Tibial nerve (tissue), 4 donors: Measurements from ENCODE around the gene OPCML. TPM values are rescaled to one million over a fixed set of nuclear protein-coding genes. Genes with fewer than 3 reads are reported as not detected.

Experiments
- DNase-seq, 2 donors: peaks; one replicate each; pipeline ENCODE4 v3.0.0-alpha.2; 2019; ENCODE audit warnings: low spot score in 2 of 2
- H3K27ac ChIP-seq, 4 donors: fragments of 200-600 bp; sonication (generic) in 3 of 4; one replicate each; pipeline ENCODE4 v1.5.1; 2017 to 2019; ENCODE audit warnings: mild to moderate bottlenecking in 1 of 4
- H3K27me3 ChIP-seq, 2 donors: fragments of 200-600 bp; sonication (generic) in 1 of 2; one replicate each; pipeline versions ENCODE4 v1.5.1 to v1.6.0; 2017 to 2019
- H3K36me3 ChIP-seq, 3 donors: fragments of 200-600 bp; sonication (generic); one replicate each; pipeline ENCODE4 v1.5.1; 2018 to 2019
- H3K4me1 ChIP-seq, 4 donors: fragments of 200-600 bp; sonication (generic) in 3 of 4; one replicate each; pipeline ENCODE4 v1.5.1; 2017 to 2019
- H3K4me3 ChIP-seq, 4 donors: fragments of 200-600 bp; sonication (generic) in 3 of 4; one replicate each; pipeline ENCODE4 v1.5.1; 2017 to 2019; ENCODE audit warnings: mild to moderate bottlenecking in 1 of 4, moderate library complexity in 1 of 4
- H3K9me3 ChIP-seq, 4 donors: fragments of 200-600 bp; sonication (generic) in 3 of 4; one replicate each; pipeline ENCODE4 v1.5.1; 2017 to 2019
- CTCF ChIP-seq, 5 experiments: fragments of 200-600 bp in 3 of 5; fragments of 450-650 bp in 2 of 5; sonication (generic) in 3 of 5; IDR thresholded peaks; one replicate each; pipeline ENCODE4 v1.5.1; 2016 to 2019; ENCODE audit warnings: antibody characterized with exemption in 5 of 5, mild to moderate bottlenecking in 3 of 5, moderate library complexity in 2 of 5
- EP300 ChIP-seq, 2 donors: sonication (generic); formaldehyde crosslinking; IDR thresholded peaks; one replicate each; pipeline ENCODE4 v1.6.1; 2017; ENCODE audit warnings: antibody characterized with exemption in 2 of 2, mild to moderate bottlenecking in 1 of 2
- POLR2A ChIP-seq, 2 donors: fragments of 450-650 bp; IDR thresholded peaks; one replicate each; pipeline ENCODE4 v1.6.1; 2017; ENCODE audit warnings: antibody characterized with exemption in 2 of 2, mild to moderate bottlenecking in 2 of 2, moderate library complexity in 2 of 2
- WGBS, 2 donors: methylation state at CpG; one replicate each; pipeline ENCODE4 v1.1.5; 2018; 5-methylcytosine and 5-hydroxymethylcytosine counted together
- total RNA-seq, 4 donors: library from RNA; depleted of rRNA; stranded (reverse); fragments of >200 nt; gene quantifications; one replicate each; pipeline ENCODE4 v1.1.0, GENCODE V29; 2016

The OPCML gene
- total RNA-seq, 4 donors from 2014 or later = 1.0 to 10.8 (median 1.9) TPM

DNA sequence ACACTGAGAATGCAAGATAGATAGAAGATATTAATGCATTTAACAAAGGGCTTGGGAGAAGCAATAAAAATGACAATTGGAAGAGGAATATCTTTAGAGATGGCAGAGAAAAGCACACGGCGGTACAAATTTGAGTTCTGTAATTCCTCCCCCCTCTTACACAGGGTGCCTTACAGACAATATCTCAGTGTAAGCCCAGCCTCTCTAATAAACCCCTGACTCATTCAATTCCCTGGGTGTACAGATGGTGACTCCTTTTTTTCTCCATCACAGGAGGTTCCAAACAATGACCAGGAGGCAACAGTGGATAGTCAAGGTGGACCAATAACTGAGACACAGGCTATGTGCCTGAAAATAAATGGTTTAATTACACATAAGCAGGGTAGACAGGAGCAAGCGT lies 598.6 kb downstream of the OPCML start:
- WGBS, 2 donors = 90 to 91% methylated on average over 3 of the region's 3 CpGs
- Histone ChIP-seq H3K4me1 (no peaks in the 10 kb centered on the region), H3K27me3 (no peaks in the 10 kb centered on the region), H3K9me3 (peaks cover 0 to 18% (median 8%) of the 10 kb centered on the region in 4 donors), H3K4me3 (no peak overlapping the region), H3K27ac (no peak overlapping the region), H3K36me3 (no peaks in the 10 kb centered on the region)
- TF ChIP-seq CTCF (IDR thresholded peaks at IDR 0.05) (no peak), EP300 (IDR thresholded peaks at IDR 0.05) (no peak)
- no peak for DNase-seq

- Histone ChIP-seq H3K9me3 (peaks cover 0 to 14% (median 7%) of the 10 kb centered on the region in 4 donors), H3K36me3 (no peaks in the 10 kb centered on the region), H3K27me3 (no peaks in the 10 kb centered on the region), H3K4me1 (no peaks in the 10 kb centered on the region), H3K4me3 (no peak overlapping the region), H3K27ac (no peak overlapping the region)
- DNase-seq = no peak
- TF ChIP-seq EP300 (IDR thresholded peaks at IDR 0.05) (no peak), CTCF (IDR thresholded peaks at IDR 0.05) (no peak), POLR2A (IDR thresholded peaks at IDR 0.05) (no peak)
- 75 to 76% methylated on average over 3 of the region's 3 CpGs for WGBS, 2 donors
These were observed 606.4 kb downstream of the OPCML start for GRCh38 chr11:132925825-132926469.

- Histone ChIP-seq H3K36me3 (no peaks in the 10 kb centered on the region), H3K4me1 (no peaks in the 10 kb centered on the region), H3K9me3 (no peaks in the 10 kb centered on the region), H3K27ac (no peak overlapping the region), H3K27me3 (no peaks in the 10 kb centered on the region), H3K4me3 (no peak overlapping the region)
- no peak for DNase-seq
- 90 to 93% methylated on average over 6 of the region's 6 CpGs for WGBS, 2 donors
- TF ChIP-seq CTCF (IDR thresholded peaks at IDR 0.05) (no peak), POLR2A (IDR thresholded peaks at IDR 0.05) (no peak), EP300 (IDR thresholded peaks at IDR 0.05) (no peak)
These were observed 610.7 kb downstream of the OPCML start for GRCh38 chr11:132921597-132921996.

- no peak for DNase-seq
- H3K27ac ChIP-seq = no peak overlapping the region
- TF ChIP-seq CTCF (IDR thresholded peaks at IDR 0.05) (no peak), POLR2A (IDR thresholded peaks at IDR 0.05) (no peak), EP300 (IDR thresholded peaks at IDR 0.05) (no peak)
- no peaks in the 10 kb centered on the region for H3K9me3 ChIP-seq
- no peak overlapping the region for H3K4me3 ChIP-seq
- 76 to 83% methylated on average over 20 of the region's 20 CpGs for WGBS, 2 donors
- no peaks in the 10 kb centered on the region for H3K27me3 ChIP-seq
- no peaks in the 10 kb centered on the region for H3K36me3 ChIP-seq
- no peaks in the 10 kb centered on the region for H3K4me1 ChIP-seq
These were observed 611.7 kb downstream of the OPCML start for GRCh38 chr11:132920451-132921096.

DNA sequence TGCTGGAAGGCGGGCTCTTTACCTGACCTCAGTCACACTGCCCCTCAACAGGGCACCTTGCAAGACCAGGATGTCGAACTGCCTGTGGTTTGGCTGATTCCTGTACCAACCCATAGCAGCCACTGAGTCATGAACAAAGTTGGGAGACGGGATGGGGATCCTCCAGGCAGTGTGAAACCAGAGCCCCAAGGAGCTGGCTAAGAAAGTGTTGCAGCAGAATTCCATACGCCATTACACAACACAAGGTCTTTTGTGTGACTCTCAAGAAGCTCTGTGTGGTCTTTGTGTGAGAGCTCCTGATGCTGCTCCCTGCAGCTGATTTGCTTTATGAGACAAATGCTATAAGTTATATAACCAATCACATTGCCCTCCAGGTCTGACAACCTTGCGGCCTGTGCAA lies 617.7 kb downstream of the OPCML start:
- no peak overlapping the region for H3K4me3 ChIP-seq
- WGBS, 2 donors = 63 to 75% methylated on average over 5 of the region's 5 CpGs
- H3K36me3 ChIP-seq = no peaks in the 10 kb centered on the region
- H3K27me3 ChIP-seq = no peaks in the 10 kb centered on the region
- no peak overlapping the region for H3K27ac ChIP-seq
- TF ChIP-seq POLR2A (IDR thresholded peaks at IDR 0.05) (no peak), CTCF (IDR thresholded peaks at IDR 0.05) (no peak), EP300 (IDR thresholded peaks at IDR 0.05) (no peak)
- no peaks in the 10 kb centered on the region for H3K9me3 ChIP-seq
- no peak for DNase-seq
- H3K4me1 ChIP-seq = peaks cover 0 to 4% (median 2%) of the 10 kb centered on the region in 4 donors
